ENCODE results near the gene LSR.

GRCh38 chr19:35310331-35310730 lies 61.5 kb downstream of the LSR start:
- TF ChIP-seq, protein P1, sequence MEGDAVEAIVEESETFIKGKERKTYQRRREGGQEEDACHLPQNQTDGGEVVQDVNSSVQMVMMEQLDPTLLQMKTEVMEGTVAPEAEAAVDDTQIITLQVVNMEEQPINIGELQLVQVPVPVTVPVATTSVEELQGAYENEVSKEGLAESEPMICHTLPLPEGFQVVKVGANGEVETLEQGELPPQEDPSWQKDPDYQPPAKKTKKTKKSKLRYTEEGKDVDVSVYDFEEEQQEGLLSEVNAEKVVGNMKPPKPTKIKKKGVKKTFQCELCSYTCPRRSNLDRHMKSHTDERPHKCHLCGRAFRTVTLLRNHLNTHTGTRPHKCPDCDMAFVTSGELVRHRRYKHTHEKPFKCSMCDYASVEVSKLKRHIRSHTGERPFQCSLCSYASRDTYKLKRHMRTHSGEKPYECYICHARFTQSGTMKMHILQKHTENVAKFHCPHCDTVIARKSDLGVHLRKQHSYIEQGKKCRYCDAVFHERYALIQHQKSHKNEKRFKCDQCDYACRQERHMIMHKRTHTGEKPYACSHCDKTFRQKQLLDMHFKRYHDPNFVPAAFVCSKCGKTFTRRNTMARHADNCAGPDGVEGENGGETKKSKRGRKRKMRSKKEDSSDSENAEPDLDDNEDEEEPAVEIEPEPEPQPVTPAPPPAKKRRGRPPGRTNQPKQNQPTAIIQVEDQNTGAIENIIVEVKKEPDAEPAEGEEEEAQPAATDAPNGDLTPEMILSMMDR (IDR thresholded peaks at IDR 0.05), result no peak
- TF ChIP-seq POLR2AphosphoS5 (IDR thresholded peaks at IDR 0.05), result no peak

All from prostate gland (tissue), 2 donors.